H7 (cell line): ENCODE data around the gene H2AZ2. TPM values are rescaled to one million over a fixed set of nuclear protein-coding genes. Genes with fewer than 3 reads are reported as not detected.
"Not testable (repeated sequence)": the region's sequence is repeated elsewhere in the genome, so short reads cannot be mapped to it uniquely, and the experiment has no call there.

Source experiments
- DNase-seq: peaks from one replicate; pipeline ENCODE4 v3.0.0; 2012
- H3K27me3 ChIP-seq: 2 replicates; pipeline ENCODE4 v1.6.0; 2011; ENCODE audit warnings: mild to moderate bottlenecking, low read length; ENCODE audit not compliant: control insufficient read depth, insufficient read depth
- H3K36me3 ChIP-seq: replicated peaks from 2 replicates; pipeline ENCODE4 v1.5.1; 2011; ENCODE audit warnings: low read length; ENCODE audit not compliant: control insufficient read depth, insufficient read depth
- H3K4me3 ChIP-seq: 2 replicates; pipeline ENCODE4 v1.5.1; 2011; ENCODE audit warnings: low read depth, mild to moderate bottlenecking, control low read depth, low read length, moderate library complexity; ENCODE audit not compliant: insufficient read depth
- total RNA-seq: library from RNA; depleted of rRNA; stranded (reverse); fragments of >200 nt; shearing (Covaris generic); gene quantifications from 2 replicates; pipeline ENCODE4 v1.2.3, GENCODE V29; 2014

H2AZ2 gene
- total RNA-seq, 1 experiment from 2014 or later: 184 TPM

- no peak for DNase-seq
- no peaks in the 10 kb centered on the region for H3K27me3 ChIP-seq
- no peaks in the 10 kb centered on the region for H3K36me3 ChIP-seq
- H3K4me3 ChIP-seq: no peak overlapping the region
Observed at GRCh38 chr7:44852590-44852989, 4.7 kb upstream of the H2AZ2 start.

GRCh38 chr7:44849885-44850544 lies 2.1 kb upstream of the H2AZ2 start:
- no peak for DNase-seq
- Histone ChIP-seq H3K4me3 (no peak overlapping the region), H3K36me3 (no peaks in the 10 kb centered on the region), H3K27me3 (no peaks in the 10 kb centered on the region)

DNA sequence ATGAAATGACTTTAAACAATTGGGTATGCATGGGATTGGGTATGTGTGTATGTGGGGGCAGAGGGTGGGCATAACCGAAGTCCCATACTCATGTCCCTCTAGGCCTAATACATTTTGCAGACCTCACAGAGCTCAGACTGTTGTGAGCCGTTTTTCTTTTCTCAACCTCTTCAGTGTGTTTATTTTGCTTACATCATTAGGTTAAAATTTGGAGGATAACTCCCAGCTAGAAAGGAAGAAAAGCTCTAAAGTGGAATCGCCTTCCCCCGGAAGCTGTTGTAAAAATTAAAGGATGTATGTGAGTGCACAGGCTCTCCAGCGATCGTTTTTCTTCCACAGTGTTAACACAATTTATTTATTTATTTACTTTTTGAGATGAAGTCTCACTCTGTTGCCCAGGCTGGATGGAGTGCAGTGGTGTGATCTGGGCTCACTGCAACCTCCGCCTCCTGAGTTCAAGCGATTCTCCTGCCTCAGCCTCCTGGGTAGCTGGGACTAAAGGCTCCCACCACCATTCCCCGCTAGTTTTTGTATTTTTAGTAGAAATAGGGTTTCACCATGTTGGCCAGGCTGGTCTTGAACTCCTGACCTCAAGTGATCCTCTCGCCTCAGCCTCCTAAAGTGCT lies 1.5 kb upstream of the H2AZ2 start:
- Histone ChIP-seq H3K27me3 (no peaks in the 10 kb centered on the region), H3K4me3 (peak overlapping the region; percentile 80), H3K36me3 (no peaks in the 10 kb centered on the region)
- DNase-seq: no peak

GRCh38 chr7:44847509-44847919 lies 373 bp downstream of the H2AZ2 start:
- Histone ChIP-seq H3K27me3 (no peaks in the 10 kb centered on the region), H3K36me3 (no peaks in the 10 kb centered on the region), H3K4me3 (peak overlapping the region; percentile 57)
- DNase-seq: peak; percentile 94

- Histone ChIP-seq H3K4me3 (peak overlapping the region; percentile 57), H3K36me3 (no peaks in the 10 kb centered on the region), H3K27me3 (no peaks in the 10 kb centered on the region)
- DNase-seq: no peak
Observed at GRCh38 chr7:44846816-44847508, 925 bp downstream of the H2AZ2 start.

- H3K4me3 ChIP-seq, H3K36me3 ChIP-seq, DNase-seq, H3K27me3 ChIP-seq: not testable (repeated sequence)
Observed at GRCh38 chr7:44846390-44846789, 1.5 kb downstream of the H2AZ2 start.

DNA sequence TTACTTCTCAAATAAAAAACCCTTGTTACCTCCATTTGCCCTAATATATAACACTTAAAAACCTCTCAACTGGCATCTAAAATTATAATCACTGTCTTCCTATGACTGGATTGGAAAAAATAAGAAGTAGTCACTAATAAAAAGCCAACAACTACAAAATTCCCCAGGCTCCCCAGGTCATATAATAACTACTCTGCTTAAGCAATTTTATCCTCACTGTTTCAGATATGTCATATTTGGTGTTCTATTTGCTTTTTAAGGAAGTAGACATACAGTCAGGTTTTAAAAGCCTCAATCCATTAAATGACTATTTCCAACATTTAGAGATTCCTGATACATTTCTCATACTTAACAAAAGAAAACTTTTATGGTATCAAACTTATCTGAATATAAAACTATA lies 2.4 kb downstream of the H2AZ2 start:
- H3K36me3 ChIP-seq: peaks cover 2% of the 10 kb centered on the region
- H3K27me3 ChIP-seq: no peaks in the 10 kb centered on the region
- DNase-seq: no peak
- no peak overlapping the region for H3K4me3 ChIP-seq

DNA sequence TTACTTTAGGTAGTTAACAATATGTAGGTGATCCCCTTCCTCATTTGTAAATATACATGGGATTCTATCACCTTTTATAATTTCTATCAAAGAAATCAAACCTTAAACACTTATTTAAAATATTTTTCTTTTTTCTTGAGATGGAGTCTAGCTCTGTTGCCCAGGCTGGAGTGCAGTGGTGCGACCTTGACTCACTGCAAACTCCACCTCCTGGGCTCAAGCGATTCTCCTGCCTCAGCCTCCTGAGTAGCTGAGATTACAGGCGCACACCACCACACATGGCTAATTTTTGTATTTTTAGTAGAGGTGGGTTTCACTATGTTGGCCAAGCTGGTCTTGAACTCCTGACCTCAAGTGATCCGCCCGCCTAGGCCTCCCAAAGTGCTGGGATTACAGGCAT lies 4.4 kb downstream of the H2AZ2 start:
- not testable (repeated sequence) for H3K4me3 ChIP-seq, H3K36me3 ChIP-seq, DNase-seq, H3K27me3 ChIP-seq

- H3K36me3 ChIP-seq, DNase-seq, H3K4me3 ChIP-seq, H3K27me3 ChIP-seq: not testable (repeated sequence)
Observed at GRCh38 chr7:44842675-44843074, 5.2 kb downstream of the H2AZ2 start.

DNA sequence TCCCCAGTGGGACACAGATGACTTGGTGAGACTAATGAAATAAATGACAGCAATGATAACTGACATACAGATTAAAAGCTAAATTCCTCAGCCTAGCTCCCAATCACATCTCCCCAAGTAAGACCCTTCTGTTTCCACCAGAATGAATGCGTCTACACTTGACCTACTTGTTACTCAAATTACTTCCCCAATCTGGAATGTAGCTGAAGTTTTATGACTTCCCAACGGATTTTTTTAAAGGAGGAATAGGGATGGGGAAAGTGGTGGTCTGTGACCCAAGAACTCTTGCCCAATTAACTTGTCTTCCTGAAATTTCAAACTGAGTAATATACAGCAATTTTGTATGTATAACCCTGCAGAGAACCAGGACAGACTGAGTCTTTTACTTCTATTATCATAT lies 9.1 kb downstream of the H2AZ2 start:
- no peak overlapping the region for H3K4me3 ChIP-seq
- H3K36me3 ChIP-seq: peaks cover 14% of the 10 kb centered on the region
- no peak for DNase-seq
- H3K27me3 ChIP-seq: no peaks in the 10 kb centered on the region

GRCh38 chr7:44827567-44827966 lies 20.3 kb downstream of the H2AZ2 start:
- H3K4me3 ChIP-seq: no peak overlapping the region
- peaks cover 20% of the 10 kb centered on the region for H3K36me3 ChIP-seq
- DNase-seq: no peak

DNA sequence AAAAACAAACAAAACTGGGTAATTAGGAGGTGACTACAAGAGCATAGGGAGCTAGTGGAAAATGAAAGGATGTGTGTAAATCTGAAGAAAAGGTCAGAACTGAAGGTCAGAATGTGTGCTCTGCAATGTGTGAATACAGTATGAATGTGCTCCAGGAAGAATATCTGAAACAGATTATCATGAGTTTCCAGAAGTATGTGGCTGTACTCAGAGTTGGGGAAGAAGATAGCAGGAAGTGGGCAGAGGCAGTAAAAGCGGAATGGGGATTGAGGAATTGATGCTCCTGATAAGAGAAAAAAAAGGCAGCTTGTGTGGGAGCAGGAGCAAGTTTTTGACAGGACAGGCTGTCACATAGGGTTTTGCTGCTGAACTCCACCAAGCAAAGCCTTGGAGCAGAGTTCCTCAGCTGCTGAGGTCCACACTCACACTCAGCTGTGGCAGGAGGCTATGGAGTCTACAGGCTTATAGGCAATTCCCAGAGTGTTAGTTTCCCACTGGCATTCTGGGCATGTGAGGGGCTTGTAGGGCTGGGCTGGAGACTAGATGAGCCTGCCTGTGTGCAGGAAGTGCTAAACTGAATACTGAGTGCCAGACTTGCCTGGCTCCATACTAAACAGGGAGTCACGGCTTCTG lies 22.9 kb downstream of the H2AZ2 start:
- Histone ChIP-seq H3K36me3 (peaks cover 16% of the 10 kb centered on the region), H3K27me3 (no peaks in the 10 kb centered on the region), H3K4me3 (no peak overlapping the region)
- no peak for DNase-seq

More at GRCh38 chr7:44827567-44827966, 20.3 kb downstream of the H2AZ2 start:
- no peaks in the 10 kb centered on the region for H3K27me3 ChIP-seq

DNA sequence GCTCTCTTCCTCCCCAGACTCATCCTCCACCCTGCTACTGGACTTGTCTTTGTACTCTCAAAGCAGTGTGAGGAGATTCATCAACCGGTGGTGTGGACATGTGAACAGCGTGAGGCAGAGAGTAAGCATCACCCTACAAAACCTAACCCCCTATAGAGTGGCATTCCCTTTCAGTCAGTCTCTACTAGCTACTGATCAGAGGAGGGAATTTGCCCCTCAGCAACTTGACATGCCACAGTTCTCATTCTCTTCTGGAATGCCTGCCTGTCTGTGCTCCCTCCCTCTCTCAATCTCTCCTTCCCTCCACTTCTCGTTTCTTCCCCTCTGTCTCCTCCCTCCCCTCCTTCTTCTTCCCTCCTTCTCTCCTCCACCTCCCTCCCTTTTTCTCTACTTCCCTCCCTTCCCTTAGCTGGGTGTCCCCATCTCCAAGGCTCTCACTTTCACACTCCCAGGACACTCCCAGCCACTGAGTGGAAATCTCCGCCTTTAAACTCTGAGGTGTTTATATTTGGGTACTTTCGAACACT lies 24.6 kb downstream of the H2AZ2 start:
- H3K27me3 ChIP-seq: no peaks in the 10 kb centered on the region
- H3K36me3 ChIP-seq: peaks cover 8% of the 10 kb centered on the region
- DNase-seq: no peak
- H3K4me3 ChIP-seq: no peak overlapping the region

DNA sequence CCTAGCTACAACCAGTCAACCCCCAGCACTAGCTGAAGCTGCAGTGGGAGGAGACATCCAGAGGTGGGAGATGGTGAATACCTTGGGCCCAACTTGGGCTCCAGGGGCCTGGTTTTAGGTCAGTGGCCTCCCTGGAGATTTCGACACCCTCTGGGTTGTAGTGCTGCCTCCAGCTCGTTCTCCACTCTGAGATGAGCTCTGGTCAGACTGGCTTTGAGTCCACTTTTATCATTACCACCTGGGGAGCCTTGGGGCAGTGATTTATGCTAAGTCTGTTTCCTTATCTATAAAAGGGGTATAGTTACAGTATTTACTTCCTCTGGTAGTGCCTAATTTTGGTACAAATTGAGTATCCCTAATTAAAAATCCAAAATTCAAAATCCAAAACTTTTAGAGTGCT lies 28.6 kb downstream of the H2AZ2 start:
- no peaks in the 10 kb centered on the region for H3K36me3 ChIP-seq
- no peaks in the 10 kb centered on the region for H3K27me3 ChIP-seq
- no peak overlapping the region for H3K4me3 ChIP-seq
- peak; percentile 46 for DNase-seq
